ENCODE measurements around the gene FRG2.

- TF ChIP-seq SMC3 (IDR thresholded peaks at IDR 0.05; ENCODE audit: low read depth, low read length) (no peak), EP300 (IDR thresholded peaks at IDR 0.05; ENCODE audit: borderline replicate concordance in 1 of 2, low read depth in 1 of 2, low read length in 1 of 2) (no peak), SIN3A (IDR thresholded peaks at IDR 0.05; ENCODE audit: borderline replicate concordance, low read depth, low read length) (no peak), RXRA (IDR thresholded peaks at IDR 0.05; ENCODE audit: borderline replicate concordance, low read depth) (no peak)
Measured at GRCh38 chr4:190015538-190016368, 11.3 kb downstream of the FRG2 start.
